ENCODE data around the gene MSH4. TPM values are rescaled to one million over a fixed set of nuclear protein-coding genes. Genes with fewer than 3 reads are reported as not detected.
"Not testable (repeated sequence)": the region's sequence is repeated elsewhere in the genome, so short reads cannot be mapped to it uniquely, and the experiment has no call there.

MSH4 gene
- total RNA-seq, 1 donor from 2014 or later, result 0.34 TPM

GRCh38 chr1:75808921-75809320 is 12.2 kb downstream of the MSH4 start:
- Histone ChIP-seq H3K4me1 (ENCODE audit: insufficient read depth, low read length) (peaks cover 6% of the 10 kb centered on the region), H3K9ac (ENCODE audit: low read length) (no peak overlapping the region), H3K79me2 (ENCODE audit: insufficient read depth, low read length) (no peaks in the 10 kb centered on the region), H3K4me3 (ENCODE audit: insufficient read depth, low read depth, low read length) (no peak overlapping the region), H3K36me3 (ENCODE audit: insufficient read depth, low read length) (no peaks in the 10 kb centered on the region), H3K27ac (ENCODE audit: low read depth, low read length) (no peak overlapping the region), H2AFZ (ENCODE audit: low read depth, low read length) (no peak overlapping the region), H3K4me2 (ENCODE audit: low read length) (no peak overlapping the region), H4K20me1 (ENCODE audit: insufficient read depth, low read length) (no peaks in the 10 kb centered on the region), H3K9me3 (ENCODE audit: insufficient read depth, low read depth, low read length) (no peaks in the 10 kb centered on the region), H3K27me3 (ENCODE audit: insufficient read depth, low read length) (no peaks in the 10 kb centered on the region)
- Mint-ChIP-seq H3K4me1 (ENCODE audit: low read depth, unreplicated experiment) (no peaks in the 10 kb centered on the region), H3K27ac (ENCODE audit: unreplicated experiment) (no peak overlapping the region), H3K4me3 (ENCODE audit: unreplicated experiment) (no peak overlapping the region), H3K9me3 (ENCODE audit: unreplicated experiment) (no peaks in the 10 kb centered on the region), H3K36me3 (ENCODE audit: low read depth, unreplicated experiment) (no peaks in the 10 kb centered on the region), H3K27me3 (ENCODE audit: low read depth, unreplicated experiment) (no peaks in the 10 kb centered on the region)
- TF ChIP-seq EZH2 (IDR thresholded peaks at IDR 0.05; ENCODE audit: insufficient read depth, low read length) (no peak), CTCF (IDR thresholded peaks at IDR 0.05; ENCODE audit: insufficient read depth, low read depth, low read length) (no peak)
- FAIRE-seq, result no peak
- DNase-seq (ENCODE audit: low read depth), result no peak

GRCh38 chr1:75810113-75810512 is 13.4 kb downstream of the MSH4 start:
- H3K4me1 ChIP-seq (ENCODE audit: insufficient read depth, low read length); H3K27me3 Mint-ChIP-seq (ENCODE audit: low read depth, unreplicated experiment); H3K4me2 ChIP-seq (ENCODE audit: low read length); H3K27me3 ChIP-seq (ENCODE audit: insufficient read depth, low read length); H2AFZ ChIP-seq (ENCODE audit: low read depth, low read length); H3K36me3 ChIP-seq (ENCODE audit: insufficient read depth, low read length); H3K79me2 ChIP-seq (ENCODE audit: insufficient read depth, low read length); H3K4me1 Mint-ChIP-seq (ENCODE audit: low read depth, unreplicated experiment); H3K9ac ChIP-seq (ENCODE audit: low read length); H3K36me3 Mint-ChIP-seq (ENCODE audit: low read depth, unreplicated experiment); H3K9me3 Mint-ChIP-seq (ENCODE audit: unreplicated experiment); H3K4me3 Mint-ChIP-seq (ENCODE audit: unreplicated experiment); H4K20me1 ChIP-seq (ENCODE audit: insufficient read depth, low read length); H3K4me3 ChIP-seq (ENCODE audit: insufficient read depth, low read depth, low read length); H3K9me3 ChIP-seq (ENCODE audit: insufficient read depth, low read depth, low read length); H3K27ac Mint-ChIP-seq (ENCODE audit: unreplicated experiment); H3K27ac ChIP-seq (ENCODE audit: low read depth, low read length); DNase-seq (ENCODE audit: low read depth); FAIRE-seq: not testable (repeated sequence)

GRCh38 chr1:75811211-75811981 is 14.7 kb downstream of the MSH4 start:
- no peaks in the 10 kb centered on the region for H3K27me3 Mint-ChIP-seq (ENCODE audit: low read depth, unreplicated experiment)
- Histone ChIP-seq H3K9me3 (ENCODE audit: insufficient read depth, low read depth, low read length) (no peaks in the 10 kb centered on the region), H3K79me2 (ENCODE audit: insufficient read depth, low read length) (no peaks in the 10 kb centered on the region), H3K4me3 (ENCODE audit: insufficient read depth, low read depth, low read length) (no peak overlapping the region), H3K36me3 (ENCODE audit: insufficient read depth, low read length) (no peaks in the 10 kb centered on the region), H3K4me2 (ENCODE audit: low read length) (peak overlapping the region; percentile 10), H4K20me1 (ENCODE audit: insufficient read depth, low read length) (no peaks in the 10 kb centered on the region), H3K4me1 (ENCODE audit: insufficient read depth, low read length) (peaks cover 6% of the 10 kb centered on the region), H2AFZ (ENCODE audit: low read depth, low read length) (no peak overlapping the region), H3K27ac (ENCODE audit: low read depth, low read length) (no peak overlapping the region), H3K27me3 (ENCODE audit: insufficient read depth, low read length) (no peaks in the 10 kb centered on the region), H3K9ac (ENCODE audit: low read length) (no peak overlapping the region)
- no peak for TF ChIP-seq CTCF (IDR thresholded peaks at IDR 0.05; ENCODE audit: insufficient read depth, low read depth, low read length)
- no peak for TF ChIP-seq EZH2 (IDR thresholded peaks at IDR 0.05; ENCODE audit: insufficient read depth, low read length)
- DNase-seq (ENCODE audit: low read depth) (peak; percentile 37), FAIRE-seq (peak; percentile 32)
- no peaks in the 10 kb centered on the region for H3K4me1 Mint-ChIP-seq (ENCODE audit: low read depth, unreplicated experiment)
- H3K27ac Mint-ChIP-seq (ENCODE audit: unreplicated experiment), result no peak overlapping the region
- H3K4me3 Mint-ChIP-seq (ENCODE audit: unreplicated experiment), result no peak overlapping the region
- no peaks in the 10 kb centered on the region for H3K9me3 Mint-ChIP-seq (ENCODE audit: unreplicated experiment)
- no peaks in the 10 kb centered on the region for H3K36me3 Mint-ChIP-seq (ENCODE audit: low read depth, unreplicated experiment)
